Body of pancreas (tissue), 4 donors: ENCODE data around the gene TMEM119.

Experiments used
- POLR2A ChIP-seq, 3 donors: fragments of 450-650 bp; IDR thresholded peaks; one replicate each; pipeline ENCODE4 v1.6.1; 2016; ENCODE audit warnings: antibody characterized with exemption in 3 of 3, mild to moderate bottlenecking in 2 of 3
- TF ChIP-seq, protein P1 (sequence below), 7 experiments: fragments of 450-650 bp in 4 of 7; fragments of 200-600 bp in 3 of 7; sonication (generic) in 3 of 7; IDR thresholded peaks; one replicate each; pipeline ENCODE4 v1.5.1; 2016 to 2019; ENCODE audit warnings: antibody characterized with exemption in 7 of 7

- TF ChIP-seq POLR2A (IDR thresholded peaks at IDR 0.05): no peak
- TF ChIP-seq, protein P1, sequence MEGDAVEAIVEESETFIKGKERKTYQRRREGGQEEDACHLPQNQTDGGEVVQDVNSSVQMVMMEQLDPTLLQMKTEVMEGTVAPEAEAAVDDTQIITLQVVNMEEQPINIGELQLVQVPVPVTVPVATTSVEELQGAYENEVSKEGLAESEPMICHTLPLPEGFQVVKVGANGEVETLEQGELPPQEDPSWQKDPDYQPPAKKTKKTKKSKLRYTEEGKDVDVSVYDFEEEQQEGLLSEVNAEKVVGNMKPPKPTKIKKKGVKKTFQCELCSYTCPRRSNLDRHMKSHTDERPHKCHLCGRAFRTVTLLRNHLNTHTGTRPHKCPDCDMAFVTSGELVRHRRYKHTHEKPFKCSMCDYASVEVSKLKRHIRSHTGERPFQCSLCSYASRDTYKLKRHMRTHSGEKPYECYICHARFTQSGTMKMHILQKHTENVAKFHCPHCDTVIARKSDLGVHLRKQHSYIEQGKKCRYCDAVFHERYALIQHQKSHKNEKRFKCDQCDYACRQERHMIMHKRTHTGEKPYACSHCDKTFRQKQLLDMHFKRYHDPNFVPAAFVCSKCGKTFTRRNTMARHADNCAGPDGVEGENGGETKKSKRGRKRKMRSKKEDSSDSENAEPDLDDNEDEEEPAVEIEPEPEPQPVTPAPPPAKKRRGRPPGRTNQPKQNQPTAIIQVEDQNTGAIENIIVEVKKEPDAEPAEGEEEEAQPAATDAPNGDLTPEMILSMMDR (IDR thresholded peaks at IDR 0.05): no peak
Observed at GRCh38 chr12:108621161-108621560, 23.3 kb upstream of the TMEM119 start.
